GM12878 (cell line): ENCODE results near the gene VWA3B. TPM values are rescaled to one million over a fixed set of nuclear protein-coding genes. Genes with fewer than 3 reads are reported as not detected.

Experiments
- ATAC-seq: fragments of 200-7000 bp; cut with Tn5 transposase; 3 replicates; pipeline ENCODE4 v1.9.1; 2020; ENCODE audit warnings: mild to moderate bottlenecking, moderate library complexity
- BruUV-seq: library from RNA; stranded (reverse); fragments of 400-500 nt; replicated peaks from 2 replicates; lab custom pipeline; 2021; lab: Mats Ljungman, UMichigan
- CTCF ChIA-PET: fragments of 300-600 bp; sonication (Branson Sonifier 250); formaldehyde crosslinking; extraction: SDS; loops from one replicate; lab custom pipeline; 2021; ENCODE audit warnings: inconsistent platforms; lab: Yijun Ruan, JAX
- POLR2A ChIA-PET: fragments of 350-600 bp; formaldehyde crosslinking; extraction: SDS; loops from one replicate; lab custom pipeline; 2021; ENCODE audit warnings: inconsistent platforms; lab: Charles Lee
- RAD21 ChIA-PET: fragments of 300-600 bp; sonication (Branson Sonifier 250); formaldehyde crosslinking; loops from one replicate; lab custom pipeline; 2023; ENCODE audit warnings: antibody characterized with exemption; ENCODE audit not compliant: unreplicated experiment; lab: Charles Lee
- SMC1A ChIA-PET: fragments of 300-600 bp; sonication (Branson Sonifier 250); formaldehyde crosslinking; loops from one replicate; lab custom pipeline; 2023; ENCODE audit not compliant: unreplicated experiment, uncharacterized antibody; lab: Charles Lee
- DNase-seq: peaks from one replicate; pipeline ENCODE4 v3.0.0-alpha.2; 2011; ENCODE audit warnings: low read depth, low spot score
- FAIRE-seq: peaks from 3 replicates; lab custom pipeline; 2011; peaks lifted over from hg19 to GRCh38; lab: Jason Lieb, UNC
- H2AFZ ChIP-seq: 2 replicates; pipeline ENCODE4 v1.6.0; 2011; ENCODE audit warnings: low read depth, low read length, control low read depth; ENCODE audit not compliant: control insufficient read depth
- H3K27ac ChIP-seq: 2 replicates; pipeline ENCODE4 v1.5.1; 2011; ENCODE audit warnings: control low read depth; ENCODE audit not compliant: control insufficient read depth, insufficient read depth
- H3K27me3 ChIP-seq, 2 experiments: replicated peaks in 1 of 2; 2 replicates each; pipeline versions ENCODE4 v1.6.0 to v1.6.1; 2011; ENCODE audit warnings: low read length in 1 of 2; ENCODE audit not compliant: control insufficient read depth in 2 of 2, insufficient read depth in 2 of 2
- H3K36me3 ChIP-seq, 2 experiments: 2 replicates each; pipeline ENCODE4 v1.5.1; 2011; ENCODE audit warnings: low read length in 1 of 2; ENCODE audit not compliant: control insufficient read depth in 2 of 2, insufficient read depth in 2 of 2
- H3K4me1 ChIP-seq: 2 replicates; pipeline ENCODE4 v1.6.1; 2011; ENCODE audit warnings: mild to moderate bottlenecking, low read length, moderate library complexity, mixed read lengths; ENCODE audit not compliant: control insufficient read depth, insufficient read depth
- H3K4me2 ChIP-seq: 2 replicates; pipeline ENCODE4 v1.6.0; 2011; ENCODE audit warnings: control low read depth; ENCODE audit not compliant: control insufficient read depth, insufficient read depth
- H3K4me3 ChIP-seq: fragments of 200-600 bp; sonication (generic); 2 replicates; pipeline ENCODE4 v1.5.1; 2016
- H3K79me2 ChIP-seq: 2 replicates; pipeline ENCODE4 v1.6.0; 2011; ENCODE audit warnings: low read length; ENCODE audit not compliant: control insufficient read depth, insufficient read depth
- H3K9ac ChIP-seq: 2 replicates; pipeline ENCODE4 v1.8.0; 2011; ENCODE audit warnings: low read length, control low read depth, mixed read lengths; ENCODE audit not compliant: control insufficient read depth, insufficient read depth
- H3K9me3 ChIP-seq: replicated peaks from 3 replicates; pipeline ENCODE4 v1.5.1; 2011; ENCODE audit warnings: mild to moderate bottlenecking, low read length; ENCODE audit not compliant: control insufficient read depth, insufficient read depth
- H4K20me1 ChIP-seq: 2 replicates; pipeline ENCODE4 v1.6.0; 2011; ENCODE audit not compliant: control insufficient read depth, insufficient read depth
- CTCF ChIP-seq, 3 experiments: IDR thresholded peaks in 2 of 3; conservative IDR thresholded peaks in 1 of 3; 2 replicates each; pipeline ENCODE4 v1.5.1; 2011; ENCODE audit warnings: low read depth in 3 of 3, low read length in 3 of 3, mild to moderate bottlenecking in 3 of 3, control low read depth in 2 of 3, moderate library complexity in 2 of 3, inconsistent platforms in 1 of 3, mixed read lengths in 1 of 3; ENCODE audit not compliant: control insufficient read depth in 2 of 3, insufficient read depth in 1 of 3; ENCODE audit errors: extremely low read depth in 1 of 3
- GATAD2B ChIP-seq: fragments of 450-650 bp; conservative IDR thresholded peaks from 2 replicates; pipeline ENCODE4 v1.6.1; 2017; ENCODE audit warnings: low read depth, mild to moderate bottlenecking, moderate library complexity
- IKZF1 ChIP-seq: fragments of 450-650 bp; conservative IDR thresholded peaks from 2 replicates; pipeline ENCODE4 v1.6.1; 2017; ENCODE audit warnings: antibody characterized with exemption, mild to moderate bottlenecking
- MEF2B ChIP-seq: fragments of 450-650 bp; IDR thresholded peaks from 2 replicates; pipeline ENCODE4 v1.6.1; 2018; ENCODE audit warnings: mild to moderate bottlenecking, moderate library complexity; ENCODE audit not compliant: partially characterized antibody, poor library complexity, severe bottlenecking
- NFIC ChIP-seq: IDR thresholded peaks from 2 replicates; pipeline ENCODE4 v1.6.1; 2012; ENCODE audit warnings: low read depth, mild to moderate bottlenecking, inconsistent platforms, low read length, moderate library complexity
- POLR2A ChIP-seq: IDR thresholded peaks from 2 replicates; pipeline ENCODE4 v1.6.1; 2011; ENCODE audit warnings: low read depth, mild to moderate bottlenecking, low read length
- RELA ChIP-seq: fragments of 450-650 bp; IDR thresholded peaks from 2 replicates; pipeline ENCODE4 v1.8.0; 2014; ENCODE audit warnings: borderline replicate concordance; ENCODE audit not compliant: partially characterized antibody
- SRF ChIP-seq, 2 experiments: IDR thresholded peaks; 2 replicates each; pipeline ENCODE4 v1.6.1; 2011; ENCODE audit warnings: low read depth in 2 of 2, low read length in 2 of 2, mild to moderate bottlenecking in 1 of 2, moderate library complexity in 1 of 2
- WGBS: methylation state at CpG from one replicate; pipeline ENCODE4 v1.1.6; 2016; ENCODE audit warnings: low lambda C conversion rate; ENCODE audit not compliant: insufficient replicate concordance, insufficient coverage; ENCODE audit errors: missing lambda C conversion rate; 5-methylcytosine and 5-hydroxymethylcytosine counted together
- in situ Hi-C: fragments of 300-500 bp; cut with MboI; formaldehyde crosslinking; loops from 9 replicates; pipeline ENCODE4 v1.14.3; 2018; ENCODE audit warnings: mixed read lengths
- intact Hi-C: fragments of 100-400 bp; cut with micrococcal nuclease; formaldehyde crosslinking; loops from one replicate; pipeline ENCODE4 v1.14.2; 2022; ENCODE audit not compliant: unreplicated experiment
- polyA plus RNA-seq, 11 experiments: library from polyadenylated mRNA; depleted of rRNA in 4 of 11; unstranded in 6 of 11; stranded (reverse) in 5 of 11; fragments of >200 nt; fragmentation: Nextera tagmentation in 4 of 11; fragmentation: Illumina TruSeq in 1 of 11; extraction: Ambion mirVana in 4 of 11; extraction: Trizol in 1 of 11; gene quantifications; 1 replicate in 1 of 11; 2 replicates in 10 of 11; pipeline versions ENCODE4 v1.2.1 to v1.2.3, GENCODE V29; 2011 to 2016; ENCODE audit warnings: inconsistent platforms in 2 of 11, missing spikeins in 2 of 11, low read depth in 1 of 11
- total RNA-seq, 4 experiments: library from RNA; depleted of rRNA in 3 of 4; stranded (reverse); fragments of >200 nt in 3 of 4; fragmentation: Illumina TruSeq in 1 of 4; extraction: Trizol in 1 of 4; gene quantifications; 2 replicates each; pipeline versions ENCODE4 v1.2.1 to v1.2.3, GENCODE V29; 2013 to 2021

The VWA3B gene
- total and polyA plus RNA-seq, 10 of the 15 experiments (the other 5 are each of a cell fraction or from before 2014, with no cell fraction given): 0.04 to 0.86 (median 0.19) TPM; not detected in 4

- Histone ChIP-seq H3K9ac (no peak overlapping the region), H3K36me3 (no peaks in the 10 kb centered on the region), H2AFZ (no peak overlapping the region), H3K4me1 (no peaks in the 10 kb centered on the region), H3K4me2 (no peak overlapping the region), H3K9me3 (no peaks in the 10 kb centered on the region), H3K27ac (no peak overlapping the region), H4K20me1 (no peaks in the 10 kb centered on the region), H3K79me2 (no peaks in the 10 kb centered on the region), H3K4me3 (no peak overlapping the region), H3K27me3 (no peaks in the 10 kb centered on the region)
- CTCF ChIA-PET: interaction anchor here (0.9 kb wide), 1 partner anchor 10 kb away, joined by 3 read pairs; no protein-coding TSS in a partner anchor
- BruUV-seq: no TSS peak
- WGBS: 62% methylated on average over 6 of the region's 6 CpGs
- TF ChIP-seq POLR2A (no peak), RELA (no peak), MEF2B (no peak), GATAD2B (no peak), SRF (IDR thresholded peaks at IDR 0.05; ENCODE audit: low read depth in 2 of 2, low read length in 2 of 2) (no peak), IKZF1 (no peak), NFIC (no peak), CTCF (IDR thresholded peaks at IDR 0.05 in 2 of 3, conservative IDR thresholded peaks at IDR 0.05 in 1 of 3; ENCODE audit: control insufficient read depth in 2 of 3, extremely low read depth in 1 of 3, insufficient read depth in 1 of 3, low read depth in 3 of 3, low read length in 3 of 3) (no peak)
- SMC1A ChIA-PET: no interaction called here
- ATAC-seq: no peak
- RAD21 ChIA-PET: no interaction called here
- DNase-seq: no peak
- FAIRE-seq: no peak
- POLR2A ChIA-PET: no interaction called here
- in situ Hi-C loops (no loop called here), intact Hi-C loops (no loop called here)
These were observed 26.7 kb upstream of the VWA3B start for GRCh38 chr2:98060277-98060676.
